GM12878 (cell line): ENCODE measurements around the gene TIMM8A. TPM values are rescaled to one million over a fixed set of nuclear protein-coding genes. Genes with fewer than 3 reads are reported as not detected.

ENCODE experiments used
- ATAC-seq: fragments of 200-7000 bp; cut with Tn5 transposase; 3 replicates; pipeline ENCODE4 v1.9.1; 2020; ENCODE audit warnings: mild to moderate bottlenecking, moderate library complexity
- BruUV-seq: library from RNA; stranded (reverse); fragments of 400-500 nt; replicated peaks from 2 replicates; lab custom pipeline; 2021; lab: Mats Ljungman, UMichigan
- CTCF ChIA-PET: fragments of 300-600 bp; sonication (Branson Sonifier 250); formaldehyde crosslinking; extraction: SDS; loops from one replicate; lab custom pipeline; 2021; ENCODE audit warnings: inconsistent platforms; lab: Yijun Ruan, JAX
- POLR2A ChIA-PET: fragments of 350-600 bp; formaldehyde crosslinking; extraction: SDS; loops from one replicate; lab custom pipeline; 2021; ENCODE audit warnings: inconsistent platforms; lab: Charles Lee
- RAD21 ChIA-PET: fragments of 300-600 bp; sonication (Branson Sonifier 250); formaldehyde crosslinking; loops from one replicate; lab custom pipeline; 2023; ENCODE audit warnings: antibody characterized with exemption; ENCODE audit not compliant: unreplicated experiment; lab: Charles Lee
- SMC1A ChIA-PET: fragments of 300-600 bp; sonication (Branson Sonifier 250); formaldehyde crosslinking; loops from one replicate; lab custom pipeline; 2023; ENCODE audit not compliant: unreplicated experiment, uncharacterized antibody; lab: Charles Lee
- DNase-seq: peaks from one replicate; pipeline ENCODE4 v3.0.0-alpha.2; 2011; ENCODE audit warnings: low read depth, low spot score
- FAIRE-seq: peaks from 3 replicates; lab custom pipeline; 2011; peaks lifted over from hg19 to GRCh38; lab: Jason Lieb, UNC
- H2AFZ ChIP-seq: 2 replicates; pipeline ENCODE4 v1.6.0; 2011; ENCODE audit warnings: low read depth, low read length, control low read depth; ENCODE audit not compliant: control insufficient read depth
- H3K27ac ChIP-seq: 2 replicates; pipeline ENCODE4 v1.5.1; 2011; ENCODE audit warnings: control low read depth; ENCODE audit not compliant: control insufficient read depth, insufficient read depth
- H3K27me3 ChIP-seq, 2 experiments: replicated peaks in 1 of 2; 2 replicates each; pipeline versions ENCODE4 v1.6.0 to v1.6.1; 2011; ENCODE audit warnings: low read length in 1 of 2; ENCODE audit not compliant: control insufficient read depth in 2 of 2, insufficient read depth in 2 of 2
- H3K36me3 ChIP-seq, 2 experiments: 2 replicates each; pipeline ENCODE4 v1.5.1; 2011; ENCODE audit warnings: low read length in 1 of 2; ENCODE audit not compliant: control insufficient read depth in 2 of 2, insufficient read depth in 2 of 2
- H3K4me1 ChIP-seq: 2 replicates; pipeline ENCODE4 v1.6.1; 2011; ENCODE audit warnings: mild to moderate bottlenecking, low read length, moderate library complexity, mixed read lengths; ENCODE audit not compliant: control insufficient read depth, insufficient read depth
- H3K4me2 ChIP-seq: 2 replicates; pipeline ENCODE4 v1.6.0; 2011; ENCODE audit warnings: control low read depth; ENCODE audit not compliant: control insufficient read depth, insufficient read depth
- H3K4me3 ChIP-seq: fragments of 200-600 bp; sonication (generic); 2 replicates; pipeline ENCODE4 v1.5.1; 2016
- H3K79me2 ChIP-seq: 2 replicates; pipeline ENCODE4 v1.6.0; 2011; ENCODE audit warnings: low read length; ENCODE audit not compliant: control insufficient read depth, insufficient read depth
- H3K9ac ChIP-seq: 2 replicates; pipeline ENCODE4 v1.8.0; 2011; ENCODE audit warnings: low read length, control low read depth, mixed read lengths; ENCODE audit not compliant: control insufficient read depth, insufficient read depth
- H3K9me3 ChIP-seq: replicated peaks from 3 replicates; pipeline ENCODE4 v1.5.1; 2011; ENCODE audit warnings: mild to moderate bottlenecking, low read length; ENCODE audit not compliant: control insufficient read depth, insufficient read depth
- H4K20me1 ChIP-seq: 2 replicates; pipeline ENCODE4 v1.6.0; 2011; ENCODE audit not compliant: control insufficient read depth, insufficient read depth
- BHLHE40 ChIP-seq, 2 experiments: fragments of 450-650 bp in 1 of 2; IDR thresholded peaks; 2 replicates each; pipeline ENCODE4 v1.6.1; 2011 to 2017; ENCODE audit warnings: low read depth in 2 of 2, borderline replicate concordance in 1 of 2, improper control_type of control experiment in 1 of 2, low read length in 1 of 2, mild to moderate bottlenecking in 1 of 2
- CHD1 ChIP-seq: IDR thresholded peaks from 2 replicates; pipeline ENCODE4 v1.6.1; 2012; ENCODE audit warnings: low read depth, low read length, improper control_type of control experiment
- CHD4 ChIP-seq: fragments of 200-600 bp; sonication (generic); IDR thresholded peaks from 2 replicates; pipeline ENCODE4 v1.6.1; 2016; ENCODE audit warnings: mild to moderate bottlenecking
- JUNB ChIP-seq: IDR thresholded peaks from 2 replicates; pipeline ENCODE4 v1.6.1; 2016; ENCODE audit warnings: antibody characterized with exemption, mild to moderate bottlenecking
- NR2F1 ChIP-seq: fragments of 450-650 bp; conservative IDR thresholded peaks from 2 replicates; pipeline ENCODE4 v1.6.1; 2017; ENCODE audit warnings: mild to moderate bottlenecking
- SRF ChIP-seq, 2 experiments: IDR thresholded peaks; 2 replicates each; pipeline ENCODE4 v1.6.1; 2011; ENCODE audit warnings: low read depth in 2 of 2, low read length in 2 of 2, mild to moderate bottlenecking in 1 of 2, moderate library complexity in 1 of 2
- TCF7 ChIP-seq: IDR thresholded peaks from 2 replicates; pipeline ENCODE4 v1.6.1; 2014; ENCODE audit warnings: antibody characterized with exemption, borderline replicate concordance
- YY1 ChIP-seq: IDR thresholded peaks from 2 replicates; pipeline ENCODE4 v1.6.1; 2011; ENCODE audit warnings: low read depth, mild to moderate bottlenecking, low read length
- ZSCAN29 ChIP-seq: fragments of 450-650 bp; IDR thresholded peaks from 2 replicates; pipeline ENCODE4 v1.6.1; 2017; ENCODE audit warnings: mild to moderate bottlenecking, moderate library complexity
- WGBS: methylation state at CpG from one replicate; pipeline ENCODE4 v1.1.6; 2016; ENCODE audit warnings: low lambda C conversion rate; ENCODE audit not compliant: insufficient replicate concordance, insufficient coverage; ENCODE audit errors: missing lambda C conversion rate; 5-methylcytosine and 5-hydroxymethylcytosine counted together
- in situ Hi-C: fragments of 300-500 bp; cut with MboI; formaldehyde crosslinking; loops from 9 replicates; pipeline ENCODE4 v1.14.3; 2018; ENCODE audit warnings: mixed read lengths
- intact Hi-C: fragments of 100-400 bp; cut with micrococcal nuclease; formaldehyde crosslinking; loops from one replicate; pipeline ENCODE4 v1.14.2; 2022; ENCODE audit not compliant: unreplicated experiment
- polyA plus RNA-seq, 11 experiments: library from polyadenylated mRNA; depleted of rRNA in 4 of 11; unstranded in 6 of 11; stranded (reverse) in 5 of 11; fragments of >200 nt; fragmentation: Nextera tagmentation in 4 of 11; fragmentation: Illumina TruSeq in 1 of 11; extraction: Ambion mirVana in 4 of 11; extraction: Trizol in 1 of 11; gene quantifications; 1 replicate in 1 of 11; 2 replicates in 10 of 11; pipeline versions ENCODE4 v1.2.1 to v1.2.3, GENCODE V29; 2011 to 2016; ENCODE audit warnings: inconsistent platforms in 2 of 11, missing spikeins in 2 of 11, low read depth in 1 of 11
- total RNA-seq, 4 experiments: library from RNA; depleted of rRNA in 3 of 4; stranded (reverse); fragments of >200 nt in 3 of 4; fragmentation: Illumina TruSeq in 1 of 4; extraction: Trizol in 1 of 4; gene quantifications; 2 replicates each; pipeline versions ENCODE4 v1.2.1 to v1.2.3, GENCODE V29; 2013 to 2021
- TF ChIP-seq, protein P1 (sequence below): IDR thresholded peaks from 2 replicates; pipeline ENCODE4 v1.6.1; 2012; ENCODE audit warnings: low read length, inconsistent platforms
- TF ChIP-seq, protein P2 (sequence below): IDR thresholded peaks from 2 replicates; pipeline ENCODE4 v1.6.1; 2011; ENCODE audit warnings: low read depth, low read length, improper control_type of control experiment, borderline replicate concordance
- TF ChIP-seq, protein P3 (sequence below): fragments of 450-650 bp; IDR thresholded peaks from 2 replicates; pipeline ENCODE4 v1.6.1; 2017; ENCODE audit warnings: mild to moderate bottlenecking, low read depth, inconsistent platforms; ENCODE audit not compliant: poor library complexity, severe bottlenecking

TIMM8A gene
- total and polyA plus RNA-seq, 10 of the 15 experiments (the other 5 are each of a cell fraction or from before 2014, with no cell fraction given) = 6.7 to 92.7 (median 26.5) TPM

- CTCF ChIA-PET = no interaction called here
- Histone ChIP-seq H4K20me1 (no peaks in the 10 kb centered on the region), H3K4me1 (no peaks in the 10 kb centered on the region), H3K9me3 (no peaks in the 10 kb centered on the region), H3K27ac (no peak overlapping the region), H3K27me3 (no peaks in the 10 kb centered on the region), H3K4me2 (no peak overlapping the region), H3K79me2 (peaks cover 27% of the 10 kb centered on the region), H3K4me3 (no peak overlapping the region), H2AFZ (no peak overlapping the region), H3K36me3 (no peaks in the 10 kb centered on the region; a peak in 1 of 4 replicates), H3K9ac (no peak overlapping the region)
- DNase-seq = no peak
- intact Hi-C loops (no loop called here), in situ Hi-C loops (no loop called here)
- TF ChIP-seq SRF (IDR thresholded peaks at IDR 0.05; ENCODE audit: low read depth in 2 of 2, low read length in 2 of 2) (no peak), TCF7 (no peak), CHD4 (no peak), JUNB (no peak), BHLHE40 (IDR thresholded peaks at IDR 0.05; ENCODE audit: borderline replicate concordance in 1 of 2, low read depth in 2 of 2, low read length in 1 of 2) (no peak), NR2F1 (no peak), ZSCAN29 (no peak), CHD1 (no peak), YY1 (no peak)
- TF ChIP-seq, protein P1, sequence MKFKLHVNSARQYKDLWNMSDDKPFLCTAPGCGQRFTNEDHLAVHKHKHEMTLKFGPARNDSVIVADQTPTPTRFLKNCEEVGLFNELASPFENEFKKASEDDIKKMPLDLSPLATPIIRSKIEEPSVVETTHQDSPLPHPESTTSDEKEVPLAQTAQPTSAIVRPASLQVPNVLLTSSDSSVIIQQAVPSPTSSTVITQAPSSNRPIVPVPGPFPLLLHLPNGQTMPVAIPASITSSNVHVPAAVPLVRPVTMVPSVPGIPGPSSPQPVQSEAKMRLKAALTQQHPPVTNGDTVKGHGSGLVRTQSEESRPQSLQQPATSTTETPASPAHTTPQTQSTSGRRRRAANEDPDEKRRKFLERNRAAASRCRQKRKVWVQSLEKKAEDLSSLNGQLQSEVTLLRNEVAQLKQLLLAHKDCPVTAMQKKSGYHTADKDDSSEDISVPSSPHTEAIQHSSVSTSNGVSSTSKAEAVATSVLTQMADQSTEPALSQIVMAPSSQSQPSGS = no peak
- TF ChIP-seq, protein P2, sequence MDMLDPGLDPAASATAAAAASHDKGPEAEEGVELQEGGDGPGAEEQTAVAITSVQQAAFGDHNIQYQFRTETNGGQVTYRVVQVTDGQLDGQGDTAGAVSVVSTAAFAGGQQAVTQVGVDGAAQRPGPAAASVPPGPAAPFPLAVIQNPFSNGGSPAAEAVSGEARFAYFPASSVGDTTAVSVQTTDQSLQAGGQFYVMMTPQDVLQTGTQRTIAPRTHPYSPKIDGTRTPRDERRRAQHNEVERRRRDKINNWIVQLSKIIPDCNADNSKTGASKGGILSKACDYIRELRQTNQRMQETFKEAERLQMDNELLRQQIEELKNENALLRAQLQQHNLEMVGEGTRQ = no peak
- TF ChIP-seq, protein P3, sequence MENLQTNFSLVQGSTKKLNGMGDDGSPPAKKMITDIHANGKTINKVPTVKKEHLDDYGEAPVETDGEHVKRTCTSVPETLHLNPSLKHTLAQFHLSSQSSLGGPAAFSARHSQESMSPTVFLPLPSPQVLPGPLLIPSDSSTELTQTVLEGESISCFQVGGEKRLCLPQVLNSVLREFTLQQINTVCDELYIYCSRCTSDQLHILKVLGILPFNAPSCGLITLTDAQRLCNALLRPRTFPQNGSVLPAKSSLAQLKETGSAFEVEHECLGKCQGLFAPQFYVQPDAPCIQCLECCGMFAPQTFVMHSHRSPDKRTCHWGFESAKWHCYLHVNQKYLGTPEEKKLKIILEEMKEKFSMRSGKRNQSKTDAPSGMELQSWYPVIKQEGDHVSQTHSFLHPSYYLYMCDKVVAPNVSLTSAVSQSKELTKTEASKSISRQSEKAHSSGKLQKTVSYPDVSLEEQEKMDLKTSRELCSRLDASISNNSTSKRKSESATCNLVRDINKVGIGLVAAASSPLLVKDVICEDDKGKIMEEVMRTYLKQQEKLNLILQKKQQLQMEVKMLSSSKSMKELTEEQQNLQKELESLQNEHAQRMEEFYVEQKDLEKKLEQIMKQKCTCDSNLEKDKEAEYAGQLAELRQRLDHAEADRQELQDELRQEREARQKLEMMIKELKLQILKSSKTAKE = no peak
- ATAC-seq = peak; percentile 14
- RAD21 ChIA-PET = interaction anchor here (0.7 to 1.6 kb wide), 4 partner anchors 10 to 46 kb away, joined by 3 to 4 read pairs (median 3); partner anchors contain the start of genes BTK and TIMM8A
- 90% methylated on average over 1 of the region's 1 CpG for WGBS
- SMC1A ChIA-PET = interaction anchor here (0.5 to 1.3 kb wide), 4 partner anchors 11 to 191 kb away, joined by 3 to 5 read pairs (median 4); no protein-coding TSS in a partner anchor
- POLR2A ChIA-PET = interaction anchor here (0.9 to 2.2 kb wide), 3 partner anchors 9 to 28 kb away, joined by 4 to 6 read pairs (median 5); no protein-coding TSS in a partner anchor
- no TSS peak for BruUV-seq
- no peak for FAIRE-seq
Observed at GRCh38 chrX:101395789-101396188, 47.2 kb upstream of the TIMM8A start.
